Measurements from ENCODE around the gene TNIK.
"Not testable (repeated sequence)": the region's sequence is repeated elsewhere in the genome, so short reads cannot be mapped to it uniquely, and the experiment has no call there.

- not testable (repeated sequence) for TF ChIP-seq POLR2AphosphoS5 (IDR thresholded peaks at IDR 0.05; ENCODE audit: low read depth, low read length); POLR2A (IDR thresholded peaks at IDR 0.05; ENCODE audit: low read depth, low read length); PAX5 (IDR thresholded peaks at IDR 0.05; ENCODE audit: insufficient read depth, low read length, severe bottlenecking)
Observed at GRCh38 chr3:171241655-171242054, 218.6 kb downstream of the TNIK start.

Data from GM12891 (cell line).